ENCODE data around the gene JHY. TPM values are rescaled to one million over a fixed set of nuclear protein-coding genes. Genes with fewer than 3 reads are reported as not detected.

JHY gene
- polyA plus RNA-seq, 1 of the 3 experiments (the other 2 are of a cell fraction), result 2.9 TPM

- Histone ChIP-seq H3K27ac (ENCODE audit: low read depth in 2 of 2, low read length in 1 of 2) (no peak overlapping the region), H3K4me3 (ENCODE audit: low read depth in 2 of 2, low read length in 1 of 2) (no peak overlapping the region), H3K36me3 (replicated peaks in 1 of 2; ENCODE audit: control insufficient read depth in 1 of 2, insufficient read depth in 2 of 2, low read length in 1 of 2) (no peaks in the 10 kb centered on the region), H3K9ac (no peak overlapping the region), H3K9me2 (no peaks in the 10 kb centered on the region), H4K20me1 (ENCODE audit: insufficient read depth) (no peaks in the 10 kb centered on the region), H3F3A (replicated peaks; ENCODE audit: insufficient read depth) (peaks cover 3% of the 10 kb centered on the region), H3K79me2 (ENCODE audit: insufficient read depth) (no peaks in the 10 kb centered on the region), H3K4me1 (ENCODE audit: control insufficient read depth in 1 of 2, insufficient read depth in 2 of 2, low read depth in 1 of 2, low read length in 1 of 2) (peaks cover 0 to 3% of the 10 kb centered on the region in 2 experiments; a peak in 1 of 4 replicates), H3K4me2 (no peak overlapping the region), H2AFZ (ENCODE audit: low read depth) (no peak overlapping the region), H3K27me3 (ENCODE audit: insufficient read depth) (no peaks in the 10 kb centered on the region), H3K9me3 (no peaks in the 10 kb centered on the region)
- WGBS (ENCODE audit: low lambda C conversion rate), result 93% methylated on average over 7 of the region's 7 CpGs
- POLR2A ChIA-PET, result no interaction called here
- CTCF ChIA-PET, result interaction anchor here (0.8 to 2.3 kb wide), 5 partner anchors 27 to 193 kb away, joined by 3 to 13 read pairs (median 3); no protein-coding TSS in a partner anchor
- TF ChIP-seq USF2 (IDR thresholded peaks at IDR 0.05; ENCODE audit: borderline replicate concordance, low read depth, low read length) (no peak), CTCF (IDR thresholded peaks at IDR 0.05) (no peak), GABPA (IDR thresholded peaks at IDR 0.05; ENCODE audit: low read depth) (no peak), FOXJ3 (CRISPR knock-in tag; IDR thresholded peaks at IDR 0.05) (no peak), TAF1 (IDR thresholded peaks at IDR 0.05; ENCODE audit: borderline replicate concordance, low read depth, low read length) (no peak), RXRA (IDR thresholded peaks at IDR 0.05; ENCODE audit: borderline replicate concordance, low read depth) (no peak)
- no peak for DNase-seq
These were observed 36.2 kb downstream of the JHY start for GRCh38 chr11:122918734-122919133.

GRCh38 chr11:122920579-122920978, 38.0 kb downstream of the JHY start:
- Histone ChIP-seq H3K4me3 (ENCODE audit: low read depth in 2 of 2, low read length in 1 of 2) (no peak overlapping the region), H3K27ac (ENCODE audit: low read depth in 2 of 2, low read length in 1 of 2) (no peak overlapping the region), H3K4me2 (no peak overlapping the region), H3K9me2 (no peaks in the 10 kb centered on the region), H4K20me1 (ENCODE audit: insufficient read depth) (no peaks in the 10 kb centered on the region), H3K9me3 (no peaks in the 10 kb centered on the region), H3K4me1 (ENCODE audit: control insufficient read depth in 1 of 2, insufficient read depth in 2 of 2, low read depth in 1 of 2, low read length in 1 of 2) (peaks cover 0 to 3% of the 10 kb centered on the region in 2 experiments; a peak in 1 of 4 replicates), H3K9ac (no peak overlapping the region), H2AFZ (ENCODE audit: low read depth) (no peak overlapping the region), H3K79me2 (ENCODE audit: insufficient read depth) (no peaks in the 10 kb centered on the region), H3K36me3 (replicated peaks in 1 of 2; ENCODE audit: control insufficient read depth in 1 of 2, insufficient read depth in 2 of 2, low read length in 1 of 2) (no peaks in the 10 kb centered on the region), H3F3A (replicated peaks; ENCODE audit: insufficient read depth) (peaks cover 3% of the 10 kb centered on the region), H3K27me3 (ENCODE audit: insufficient read depth) (no peaks in the 10 kb centered on the region)
- CTCF ChIA-PET, result interaction anchor here (0.6 to 2.3 kb wide), 4 partner anchors 8 to 103 kb away, joined by 3 to 13 read pairs (median 6); no protein-coding TSS in a partner anchor
- POLR2A ChIA-PET, result no interaction called here
- no peak for TF ChIP-seq USF1 (IDR thresholded peaks at IDR 0.05; ENCODE audit: borderline replicate concordance, low read depth)
- no peak for TF ChIP-seq FOSL2 (IDR thresholded peaks at IDR 0.05; ENCODE audit: borderline replicate concordance, low read depth)
- TF ChIP-seq SIN3A (IDR thresholded peaks at IDR 0.05; ENCODE audit: borderline replicate concordance, low read depth, low read length), result no peak
- TF ChIP-seq MXI1 (IDR thresholded peaks at IDR 0.05; ENCODE audit: low read depth, low read length), result no peak
- TF ChIP-seq FOXM1 (IDR thresholded peaks at IDR 0.05; ENCODE audit: low read depth), result no peak
- no peak for TF ChIP-seq EP300 (IDR thresholded peaks at IDR 0.05; ENCODE audit: borderline replicate concordance in 1 of 2, low read depth in 1 of 2, low read length in 1 of 2)
- no peak for TF ChIP-seq TEAD4 (IDR thresholded peaks at IDR 0.05; ENCODE audit: borderline replicate concordance, insufficient read depth)
- TF ChIP-seq GABPA (IDR thresholded peaks at IDR 0.05; ENCODE audit: low read depth), result no peak
- TF ChIP-seq SMC3 (IDR thresholded peaks at IDR 0.05; ENCODE audit: low read depth, low read length), result no peak
- TF ChIP-seq NRF1 (IDR thresholded peaks at IDR 0.05; ENCODE audit: low read depth, low read length), result no peak
- TF ChIP-seq JUND (IDR thresholded peaks at IDR 0.05), result no peak
- 95% methylated on average over 5 of the region's 5 CpGs for WGBS (ENCODE audit: low lambda C conversion rate)
- DNase-seq, result no peak

All from SK-N-SH (cell line).